Fibroblast of lung (primary cell): ENCODE results near the gene LMNB1. TPM values are rescaled to one million over a fixed set of nuclear protein-coding genes. Genes with fewer than 3 reads are reported as not detected.

Source experiments
- DNase-seq, 2 donors: peaks; one replicate each; pipeline versions ENCODE4 v3.0.0 to v3.0.0-alpha.2; 2010; ENCODE audit warnings: low read depth in 2 of 2
- H2AFZ ChIP-seq: 2 replicates; pipeline ENCODE4 v1.5.1; 2012; ENCODE audit warnings: low read length, control low read depth, inconsistent platforms
- H3K27ac ChIP-seq: 2 replicates; pipeline ENCODE4 v1.5.1; 2011; ENCODE audit warnings: low read length, control low read depth; ENCODE audit not compliant: insufficient read depth
- H3K27me3 ChIP-seq: 2 replicates; pipeline ENCODE4 v1.5.1; 2011; ENCODE audit warnings: mild to moderate bottlenecking, low read length; ENCODE audit not compliant: control insufficient read depth, insufficient read depth
- H3K36me3 ChIP-seq: 2 replicates; pipeline ENCODE4 v1.5.1; 2011; ENCODE audit warnings: low read length; ENCODE audit not compliant: control insufficient read depth, insufficient read depth
- H3K4me1 ChIP-seq: 2 replicates; pipeline ENCODE4 v1.5.1; 2011; ENCODE audit warnings: low read length; ENCODE audit not compliant: control insufficient read depth, insufficient read depth; ENCODE audit errors: extremely low read depth
- H3K4me2 ChIP-seq: 2 replicates; pipeline ENCODE4 v1.5.1; 2011; ENCODE audit warnings: low read length, control low read depth; ENCODE audit not compliant: insufficient read depth; ENCODE audit errors: extremely low read depth
- H3K4me3 ChIP-seq, 4 experiments: fragments of 200-600 bp in 1 of 4; sonication (generic) in 1 of 4; replicated peaks in 1 of 4; 2 replicates each; pipeline ENCODE4 v1.5.1; 2011 to 2016; ENCODE audit warnings: low read length in 4 of 4, low read depth in 3 of 4, mild to moderate bottlenecking in 3 of 4, control low read depth in 2 of 4, inconsistent platforms in 1 of 4, mixed read lengths in 1 of 4; ENCODE audit not compliant: insufficient read depth in 1 of 4; ENCODE audit errors: control extremely low read depth in 1 of 4
- H3K79me2 ChIP-seq: 2 replicates; pipeline ENCODE4 v1.5.1; 2012; ENCODE audit warnings: mild to moderate bottlenecking, low read length, inconsistent platforms; ENCODE audit not compliant: control insufficient read depth, insufficient read depth
- H3K9ac ChIP-seq: 2 replicates; pipeline ENCODE4 v1.5.1; 2011; ENCODE audit warnings: mild to moderate bottlenecking, low read length, control low read depth; ENCODE audit not compliant: insufficient read depth
- H3K9me3 ChIP-seq: 2 replicates; pipeline ENCODE4 v1.5.1; 2012; ENCODE audit warnings: low read depth, low read length; ENCODE audit not compliant: control insufficient read depth, insufficient read depth
- H4K20me1 ChIP-seq: 2 replicates; pipeline ENCODE4 v1.5.1; 2011; ENCODE audit warnings: low read length; ENCODE audit not compliant: control insufficient read depth, insufficient read depth; ENCODE audit errors: extremely low read depth
- CTCF ChIP-seq, 2 donors: IDR thresholded peaks in 1 of 2; conservative IDR thresholded peaks in 1 of 2; 1 replicate in 1 of 2; 2 replicates in 1 of 2; pipeline ENCODE4 v1.5.1; 2011 to 2012; ENCODE audit warnings: low read length in 2 of 2, control low read depth in 1 of 2, inconsistent platforms in 1 of 2, low read depth in 1 of 2, mild to moderate bottlenecking in 1 of 2
- EZH2 ChIP-seq: IDR thresholded peaks from 2 replicates; pipeline ENCODE4 v1.5.1; 2012; ENCODE audit warnings: low read length, control low read depth, mild to moderate bottlenecking; ENCODE audit errors: missing control alignments
- polyA plus RNA-seq, 2 donors: library from polyadenylated mRNA; depleted of rRNA in 1 of 2; stranded (reverse) in 1 of 2; unstranded in 1 of 2; fragments of >200 nt; gene quantifications; 2 replicates each; pipeline ENCODE4 v1.2.1, GENCODE V29; 2011 to 2012; ENCODE audit warnings: missing spikeins in 1 of 2
- total RNA-seq: library from RNA; depleted of rRNA; stranded (reverse); fragments of >200 nt; gene quantifications from 2 replicates; pipeline ENCODE4 v1.2.1, GENCODE V29; 2014

Gene LMNB1
- total and polyA plus RNA-seq, 2 donors (not counting 1 experiment from before 2014, with no cell fraction given) = 17.3 to 17.5 TPM

GRCh38 chr5:126847826-126848251 lies 70.9 kb downstream of the LMNB1 start:
- peaks cover 4% of the 10 kb centered on the region for H3K4me1 ChIP-seq
- H3K27me3 ChIP-seq = no peaks in the 10 kb centered on the region
- H3K4me2 ChIP-seq = no peak overlapping the region
- no peaks in the 10 kb centered on the region for H3K36me3 ChIP-seq
- no peak overlapping the region for H2AFZ ChIP-seq
- no peak for DNase-seq
- H3K9ac ChIP-seq = no peak overlapping the region
- H4K20me1 ChIP-seq = no peaks in the 10 kb centered on the region
- TF ChIP-seq CTCF (conservative IDR thresholded peaks at IDR 0.05 in 1 of 2, IDR thresholded peaks at IDR 0.05 in 1 of 2; ENCODE audit: low read depth in 1 of 2, low read length in 2 of 2) (no peak), EZH2 (no peak)
- no peaks in the 10 kb centered on the region for H3K9me3 ChIP-seq
- H3K4me3 ChIP-seq = no peak overlapping the region
- H3K79me2 ChIP-seq = no peaks in the 10 kb centered on the region
- no peak overlapping the region for H3K27ac ChIP-seq

GRCh38 chr5:126848253-126848652 lies 71.3 kb downstream of the LMNB1 start:
- DNase-seq = no peak
- TF ChIP-seq CTCF (conservative IDR thresholded peaks at IDR 0.05 in 1 of 2, IDR thresholded peaks at IDR 0.05 in 1 of 2; ENCODE audit: low read depth in 1 of 2, low read length in 2 of 2) (no peak), EZH2 (no peak)
- no peak overlapping the region for H3K27ac ChIP-seq
- H4K20me1 ChIP-seq = no peaks in the 10 kb centered on the region
- H3K79me2 ChIP-seq = no peaks in the 10 kb centered on the region
- H3K27me3 ChIP-seq = no peaks in the 10 kb centered on the region
- peaks cover 5% of the 10 kb centered on the region for H3K4me1 ChIP-seq
- H2AFZ ChIP-seq = no peak overlapping the region
- H3K36me3 ChIP-seq = no peaks in the 10 kb centered on the region
- H3K4me2 ChIP-seq = no peak overlapping the region
- no peaks in the 10 kb centered on the region for H3K9me3 ChIP-seq
- H3K4me3 ChIP-seq = no peak overlapping the region
- H3K9ac ChIP-seq = no peak overlapping the region

DNA sequence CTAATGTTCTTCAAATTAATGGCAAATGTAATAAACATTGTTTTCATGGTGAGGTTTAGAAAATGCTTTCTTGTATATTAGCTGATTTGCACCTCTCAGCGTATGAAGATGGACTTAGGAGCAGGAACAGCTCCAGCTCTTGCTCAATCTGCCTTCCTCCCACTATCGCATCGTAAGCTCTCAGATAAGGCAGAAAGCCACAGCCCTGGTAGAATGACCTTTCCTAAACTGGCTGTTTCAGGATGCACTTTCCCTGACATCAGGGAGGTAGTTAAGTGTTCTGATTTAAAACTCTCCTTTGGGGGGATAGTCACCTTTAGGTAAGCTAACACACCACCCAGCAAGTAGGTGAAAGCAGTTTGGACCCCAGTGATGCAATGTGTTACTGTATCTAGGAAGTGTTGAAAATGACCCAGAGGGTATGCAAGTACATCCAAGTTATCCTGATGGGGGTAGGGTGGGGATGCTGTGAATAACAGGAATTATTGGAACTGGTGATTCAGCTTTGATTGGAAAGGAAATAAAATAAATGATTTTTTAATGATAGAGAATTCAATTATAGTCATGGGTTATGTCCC lies 72.3 kb downstream of the LMNB1 start:
- no peaks in the 10 kb centered on the region for H3K36me3 ChIP-seq
- H3K9me3 ChIP-seq = no peaks in the 10 kb centered on the region
- H4K20me1 ChIP-seq = no peaks in the 10 kb centered on the region
- no peaks in the 10 kb centered on the region for H3K79me2 ChIP-seq
- peak; percentile 22 to 51 for DNase-seq
- H3K4me3 ChIP-seq = no peak overlapping the region
- no peak overlapping the region for H3K9ac ChIP-seq
- no peak overlapping the region for H3K4me2 ChIP-seq
- no peak overlapping the region for H2AFZ ChIP-seq
- H3K27me3 ChIP-seq = no peaks in the 10 kb centered on the region
- no peak overlapping the region for H3K27ac ChIP-seq
- TF ChIP-seq EZH2 = no peak
- peaks cover 5% of the 10 kb centered on the region for H3K4me1 ChIP-seq
